Type B pancreatic cell (in vitro differentiated cells): ENCODE data around the gene GLDN. TPM values are rescaled to one million over a fixed set of nuclear protein-coding genes. Genes with fewer than 3 reads are reported as not detected.
A peak's percentile ranks its signal among the peaks of the same experiment; 100 is the strongest.

Experiments used
- DNase-seq: peaks from one replicate; pipeline ENCODE4 v3.0.0; 2021; ENCODE audit warnings: mixed read lengths; ENCODE audit not compliant: unreplicated experiment; ENCODE audit errors: extremely low spot score
- H3K27ac Mint-ChIP-seq: 2 replicates; pipeline ENCODE4 v1.8.0; 2021; ENCODE audit warnings: mild to moderate bottlenecking, mixed read lengths
- H3K27me3 Mint-ChIP-seq: 2 replicates; pipeline ENCODE4 v1.8.0; 2021; ENCODE audit warnings: mixed read lengths
- H3K36me3 Mint-ChIP-seq: 2 replicates; pipeline ENCODE4 v1.8.0; 2021; ENCODE audit warnings: mixed read lengths
- H3K4me1 Mint-ChIP-seq: one replicate; pipeline ENCODE4 v1.8.0; 2021; ENCODE audit warnings: mixed read lengths; ENCODE audit not compliant: unreplicated experiment
- H3K4me3 Mint-ChIP-seq: 2 replicates; pipeline ENCODE4 v1.8.0; 2021; ENCODE audit warnings: mild to moderate bottlenecking, mixed read lengths
- H3K9me3 Mint-ChIP-seq: 2 replicates; pipeline ENCODE4 v1.8.0; 2021; ENCODE audit warnings: mixed read lengths
- CTCF ChIP-seq: fragments of 200-600 bp; sonication (generic); conservative IDR thresholded peaks from 2 replicates; pipeline ENCODE4 v1.5.0; 2021; ENCODE audit warnings: antibody characterized with exemption, mild to moderate bottlenecking
- total RNA-seq: library from RNA; stranded (reverse); gene quantifications from 2 replicates; pipeline ENCODE4 v1.2.1, GENCODE V29; 2021; ENCODE audit warnings: low replicate concordance

The GLDN gene
- total RNA-seq, 1 donor from 2014 or later = 0.68 TPM

GRCh38 chr15:51313074-51313393, 28.4 kb upstream of the GLDN start:
- TF ChIP-seq CTCF = no peak
- no peaks in the 10 kb centered on the region for H3K27me3 Mint-ChIP-seq
- H3K4me3 Mint-ChIP-seq = no peak overlapping the region
- no peaks in the 10 kb centered on the region for H3K36me3 Mint-ChIP-seq
- DNase-seq = no peak
- no peak overlapping the region for H3K27ac Mint-ChIP-seq
- H3K9me3 Mint-ChIP-seq = peaks cover 9% of the 10 kb centered on the region
- H3K4me1 Mint-ChIP-seq = peaks cover 13% of the 10 kb centered on the region

GRCh38 chr15:51313644-51314280, 27.7 kb upstream of the GLDN start:
- peaks cover 13% of the 10 kb centered on the region for H3K4me1 Mint-ChIP-seq
- no peak for TF ChIP-seq CTCF
- DNase-seq = no peak
- no peaks in the 10 kb centered on the region for H3K27me3 Mint-ChIP-seq
- H3K9me3 Mint-ChIP-seq = peaks cover 9% of the 10 kb centered on the region
- no peaks in the 10 kb centered on the region for H3K36me3 Mint-ChIP-seq
- H3K27ac Mint-ChIP-seq = no peak overlapping the region
- H3K4me3 Mint-ChIP-seq = no peak overlapping the region

GRCh38 chr15:51314391-51315337, 26.8 kb upstream of the GLDN start:
- no peak for DNase-seq
- Mint-ChIP-seq H3K9me3 (peaks cover 9% of the 10 kb centered on the region), H3K36me3 (no peaks in the 10 kb centered on the region), H3K27ac (peak overlapping the region; percentile 6), H3K27me3 (no peaks in the 10 kb centered on the region), H3K4me3 (no peak overlapping the region), H3K4me1 (peaks cover 13% of the 10 kb centered on the region)
- no peak for TF ChIP-seq CTCF

GRCh38 chr15:51315726-51316125, 25.7 kb upstream of the GLDN start:
- H3K4me3 Mint-ChIP-seq = no peak overlapping the region

GRCh38 chr15:51316636-51317035, 24.8 kb upstream of the GLDN start:
- Mint-ChIP-seq H3K4me3 (no peak overlapping the region), H3K4me1 (peaks cover 13% of the 10 kb centered on the region), H3K27ac (no peak overlapping the region), H3K36me3 (no peaks in the 10 kb centered on the region), H3K27me3 (no peaks in the 10 kb centered on the region), H3K9me3 (peaks cover 9% of the 10 kb centered on the region)
- no peak for TF ChIP-seq CTCF
- no peak for DNase-seq

More at GRCh38 chr15:51315726-51316125, 25.7 kb upstream of the GLDN start:
- no peaks in the 10 kb centered on the region for H3K36me3 Mint-ChIP-seq
- no peak for TF ChIP-seq CTCF
- peak overlapping the region; percentile 37 for H3K27ac Mint-ChIP-seq
- H3K9me3 Mint-ChIP-seq = peaks cover 9% of the 10 kb centered on the region
- H3K27me3 Mint-ChIP-seq = no peaks in the 10 kb centered on the region
- peaks cover 13% of the 10 kb centered on the region for H3K4me1 Mint-ChIP-seq
- DNase-seq = no peak
